ENCODE measurements around the gene C3.

DNA sequence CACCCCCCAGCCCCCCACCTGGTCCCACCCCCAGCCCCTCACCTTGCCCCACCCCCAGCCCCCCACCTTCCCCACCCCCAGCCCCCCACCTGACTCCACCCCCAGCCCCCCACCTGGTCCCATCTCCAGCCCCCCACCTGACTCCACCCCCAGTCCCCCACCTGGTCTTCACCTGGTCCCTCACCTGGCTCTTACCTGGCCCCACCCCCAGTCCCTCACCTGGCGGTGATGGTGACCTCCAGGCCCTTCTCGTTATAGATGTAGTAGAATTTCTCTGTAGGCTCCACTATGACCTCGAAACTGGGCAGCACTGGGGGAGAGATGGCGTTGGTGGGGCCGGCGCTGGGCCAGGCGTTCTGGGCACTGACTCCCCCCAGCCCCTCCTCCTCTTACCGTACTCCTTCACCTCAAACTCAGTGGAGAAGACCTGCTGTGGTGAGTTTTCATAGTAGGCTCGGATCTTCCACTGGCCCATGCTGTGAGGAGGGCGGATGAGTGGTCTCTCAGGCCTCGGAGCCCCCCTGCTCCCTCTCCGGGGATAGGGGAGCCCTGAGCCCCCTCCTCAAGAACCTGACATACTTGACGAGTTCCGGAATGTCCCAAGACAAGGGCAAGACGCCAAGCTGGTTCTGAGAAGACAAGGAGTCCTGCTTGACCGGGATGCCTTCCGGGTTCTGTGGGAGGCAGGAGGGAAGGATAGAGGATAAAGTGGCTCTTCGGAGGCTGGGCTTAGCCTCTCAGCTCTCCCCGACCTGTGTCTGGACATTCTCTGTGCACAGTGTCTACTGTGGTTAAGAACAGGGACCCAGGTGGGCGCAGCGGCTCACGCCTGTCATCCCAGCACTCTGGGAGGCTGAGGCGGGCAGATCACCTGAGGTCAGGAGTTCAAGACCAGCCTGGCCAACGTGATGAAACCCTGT lies 6.4 kb downstream of the C3 start:
- TF ChIP-seq, protein P1, sequence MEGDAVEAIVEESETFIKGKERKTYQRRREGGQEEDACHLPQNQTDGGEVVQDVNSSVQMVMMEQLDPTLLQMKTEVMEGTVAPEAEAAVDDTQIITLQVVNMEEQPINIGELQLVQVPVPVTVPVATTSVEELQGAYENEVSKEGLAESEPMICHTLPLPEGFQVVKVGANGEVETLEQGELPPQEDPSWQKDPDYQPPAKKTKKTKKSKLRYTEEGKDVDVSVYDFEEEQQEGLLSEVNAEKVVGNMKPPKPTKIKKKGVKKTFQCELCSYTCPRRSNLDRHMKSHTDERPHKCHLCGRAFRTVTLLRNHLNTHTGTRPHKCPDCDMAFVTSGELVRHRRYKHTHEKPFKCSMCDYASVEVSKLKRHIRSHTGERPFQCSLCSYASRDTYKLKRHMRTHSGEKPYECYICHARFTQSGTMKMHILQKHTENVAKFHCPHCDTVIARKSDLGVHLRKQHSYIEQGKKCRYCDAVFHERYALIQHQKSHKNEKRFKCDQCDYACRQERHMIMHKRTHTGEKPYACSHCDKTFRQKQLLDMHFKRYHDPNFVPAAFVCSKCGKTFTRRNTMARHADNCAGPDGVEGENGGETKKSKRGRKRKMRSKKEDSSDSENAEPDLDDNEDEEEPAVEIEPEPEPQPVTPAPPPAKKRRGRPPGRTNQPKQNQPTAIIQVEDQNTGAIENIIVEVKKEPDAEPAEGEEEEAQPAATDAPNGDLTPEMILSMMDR (optimal IDR thresholded peaks at IDR 0.05 in 1 of 3, IDR thresholded peaks at IDR 0.05 in 1 of 3, conservative IDR thresholded peaks at IDR 0.05 in 1 of 3; ENCODE audit: extremely low read depth in 1 of 3, insufficient read depth in 2 of 3, low read length in 3 of 3), result no peak
- no peak for TF ChIP-seq EZH2 (IDR thresholded peaks at IDR 0.05; ENCODE audit: low read length)

Measured in keratinocyte (primary cell).